Hepatic stellate cell (primary cell): Measurements from ENCODE around the gene DCLK3.

Experiments used
- DNase-seq: peaks from one replicate; pipeline ENCODE4 v3.0.0; 2011; ENCODE audit warnings: low spot score

DCLK3 gene

DNA sequence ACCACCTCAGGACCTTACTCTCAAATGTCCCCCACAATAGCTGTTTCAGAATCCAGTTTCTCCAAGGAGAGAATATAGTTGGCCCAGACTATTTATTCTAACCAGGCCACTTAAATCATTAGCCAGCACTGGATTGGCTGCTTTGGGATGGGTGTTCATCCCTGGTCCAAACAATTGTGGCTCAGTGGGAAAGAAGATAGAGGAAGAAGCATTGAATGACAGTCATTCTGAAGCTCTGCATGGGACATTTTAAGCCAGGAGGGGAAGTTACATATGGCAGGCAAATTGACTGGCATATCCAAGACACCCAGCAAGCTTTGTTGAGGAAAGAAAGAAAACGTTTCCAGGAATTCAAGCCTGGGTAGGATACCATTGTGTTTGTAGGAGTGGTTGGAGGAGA lies 5.6 kb upstream of the DCLK3 start:
- no peak for DNase-seq

DNA sequence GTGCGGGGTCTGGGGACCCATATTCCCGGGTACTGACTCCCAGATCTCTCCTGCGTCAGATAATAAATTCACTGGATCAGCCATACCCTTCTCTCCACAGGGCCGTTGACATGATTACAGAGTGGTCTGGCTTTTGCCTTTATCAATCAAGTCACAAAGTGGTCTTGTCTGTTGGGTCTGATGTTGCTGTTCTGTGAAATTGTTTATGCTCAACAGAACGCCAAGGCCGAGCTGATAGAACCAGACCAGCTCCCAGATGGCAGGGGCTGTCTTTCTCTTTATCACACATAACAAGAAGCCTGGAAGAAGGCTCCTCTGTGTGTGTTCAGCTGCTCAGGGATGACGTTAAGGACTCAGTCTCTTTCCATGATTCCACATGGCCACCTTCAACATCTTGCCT lies 751 bp upstream of the DCLK3 start:
- no peak for DNase-seq

DNA sequence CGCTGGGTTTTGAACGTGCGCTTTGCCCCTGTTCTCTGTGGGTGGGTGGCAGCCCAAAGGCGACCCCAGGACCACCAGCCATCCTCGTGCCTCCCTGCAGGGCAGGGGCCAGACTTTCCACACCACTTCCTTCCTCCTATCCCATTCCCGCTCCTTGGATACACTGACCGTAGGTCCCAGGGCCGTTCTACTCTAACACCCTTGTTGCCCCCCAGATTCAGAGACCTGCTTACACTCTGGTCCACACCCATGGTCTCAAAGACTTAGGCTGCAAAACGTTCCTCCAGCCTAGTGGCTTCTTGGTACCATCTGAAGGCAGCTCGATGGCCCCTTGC lies 318 bp upstream of the DCLK3 start:
- DNase-seq = no peak

DNA sequence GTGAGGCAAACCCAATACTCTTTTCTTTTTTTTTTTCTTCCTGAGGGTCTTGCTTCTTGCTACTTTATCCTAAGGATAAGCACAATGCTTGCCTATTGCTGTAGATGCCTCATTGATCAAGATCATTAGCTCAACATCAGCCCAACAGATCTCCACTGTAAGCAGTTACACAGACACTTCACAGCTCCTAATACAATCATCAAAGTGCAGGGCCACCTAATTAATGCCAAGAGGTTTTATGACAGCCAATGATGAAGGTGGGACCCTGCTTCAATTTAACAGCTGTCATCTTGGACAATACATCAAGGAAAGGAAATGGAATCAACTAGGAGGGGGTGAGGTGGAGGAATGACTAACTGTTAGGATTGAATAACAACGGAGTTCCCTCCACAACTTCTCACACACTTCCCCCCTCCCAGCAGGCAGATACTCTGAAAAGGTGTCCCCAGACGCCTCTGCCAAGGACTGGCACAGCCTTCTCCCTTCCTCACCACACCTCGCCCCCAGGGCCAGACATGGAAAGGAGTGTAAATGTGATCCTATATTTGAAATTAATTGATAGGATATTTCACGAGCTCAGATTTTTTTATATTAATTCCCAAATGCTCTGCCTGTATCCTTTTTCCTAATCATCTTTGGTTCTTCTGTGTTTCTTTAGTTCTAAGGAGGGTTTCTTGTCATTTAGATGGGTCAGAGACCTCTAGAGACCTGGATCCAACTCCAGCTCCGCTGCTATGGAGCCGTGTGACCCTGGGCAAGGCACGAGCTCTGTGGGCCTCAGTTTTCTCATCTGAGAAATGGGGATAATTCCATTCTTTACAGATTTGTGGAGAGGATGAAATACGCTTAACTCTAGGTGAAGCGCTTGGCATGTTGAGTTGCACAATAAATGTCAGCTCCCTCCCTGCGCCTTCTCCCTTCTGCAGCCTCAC lies 1.2 kb downstream of the DCLK3 start:
- DNase-seq = no peak

DNA sequence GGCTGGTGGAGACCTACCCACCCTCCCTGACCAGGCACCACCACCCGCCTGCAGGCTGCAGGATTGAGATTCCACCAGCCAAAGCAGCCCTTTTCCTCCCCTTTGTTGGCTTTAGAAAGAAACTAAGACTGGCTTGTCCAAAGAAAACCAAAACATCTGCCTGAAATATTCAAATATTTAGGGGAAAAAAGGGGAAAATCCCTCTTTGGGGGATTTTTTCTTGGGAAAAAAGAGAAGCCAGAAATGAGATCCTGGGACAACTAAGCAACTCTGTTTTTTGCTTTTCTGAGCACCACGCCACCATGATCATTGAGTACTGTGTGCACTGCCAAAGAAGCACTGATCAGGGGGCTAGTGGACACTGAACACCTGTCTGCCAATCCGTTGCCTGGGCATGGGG lies 2.6 kb downstream of the DCLK3 start:
- no peak for DNase-seq

DNA sequence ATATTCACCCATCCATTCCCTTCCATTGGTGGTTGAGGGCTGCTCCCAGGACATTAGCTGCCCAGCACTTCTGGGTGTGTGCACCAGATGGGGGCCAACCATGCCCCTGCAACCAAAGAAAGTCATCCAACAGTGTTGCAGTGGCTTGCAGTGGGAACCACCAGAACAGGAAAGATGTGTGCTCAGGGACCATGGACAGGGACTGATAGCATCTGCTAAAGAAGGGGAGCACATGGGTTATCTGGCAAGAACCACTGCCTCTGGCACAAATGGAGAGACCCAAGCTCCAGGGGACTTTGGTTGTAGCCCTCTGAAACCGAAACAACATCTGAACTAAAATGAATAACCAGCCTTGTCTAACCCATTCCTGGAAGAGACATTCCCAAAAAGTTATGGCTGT lies 8.1 kb downstream of the DCLK3 start:
- no peak for DNase-seq

DNA sequence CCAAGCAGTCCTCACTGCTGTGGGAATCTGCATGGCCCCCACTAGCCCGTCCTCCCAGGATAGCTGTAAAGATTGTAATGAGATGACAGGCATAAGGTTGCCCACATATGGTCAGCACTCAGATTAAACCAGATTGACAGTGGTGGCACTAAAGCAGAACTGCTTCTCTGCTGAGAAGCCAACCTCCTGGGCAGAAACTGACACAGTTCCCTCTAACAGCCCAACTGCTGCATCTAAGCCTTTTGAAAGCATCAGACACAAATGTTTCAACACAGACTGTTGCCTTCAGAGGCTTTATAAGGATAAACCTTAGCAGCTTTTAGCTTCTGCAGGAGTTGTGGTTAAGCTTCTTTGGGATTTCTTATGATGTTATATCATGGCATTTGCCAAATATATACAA lies 13.0 kb downstream of the DCLK3 start:
- no peak for DNase-seq

DNA sequence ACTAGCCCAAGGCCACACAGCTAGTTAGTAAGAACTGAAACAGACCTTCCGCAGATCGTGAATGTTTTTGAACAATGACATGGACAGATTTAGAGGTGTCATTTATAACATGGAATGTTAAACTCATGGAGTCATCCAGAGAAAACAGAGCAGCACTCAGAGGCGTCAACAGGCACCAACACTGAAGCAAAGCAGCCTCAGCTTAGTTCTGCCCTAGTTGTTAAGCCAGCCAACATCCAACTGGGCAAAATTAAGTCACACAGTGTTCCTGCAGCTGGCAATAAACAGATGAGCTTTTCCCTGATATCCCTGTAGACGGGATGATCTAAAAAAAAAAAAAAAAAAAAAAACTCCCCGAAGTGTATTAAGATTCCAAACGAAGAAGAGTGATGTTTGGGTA lies 13.6 kb downstream of the DCLK3 start:
- no peak for DNase-seq

DNA sequence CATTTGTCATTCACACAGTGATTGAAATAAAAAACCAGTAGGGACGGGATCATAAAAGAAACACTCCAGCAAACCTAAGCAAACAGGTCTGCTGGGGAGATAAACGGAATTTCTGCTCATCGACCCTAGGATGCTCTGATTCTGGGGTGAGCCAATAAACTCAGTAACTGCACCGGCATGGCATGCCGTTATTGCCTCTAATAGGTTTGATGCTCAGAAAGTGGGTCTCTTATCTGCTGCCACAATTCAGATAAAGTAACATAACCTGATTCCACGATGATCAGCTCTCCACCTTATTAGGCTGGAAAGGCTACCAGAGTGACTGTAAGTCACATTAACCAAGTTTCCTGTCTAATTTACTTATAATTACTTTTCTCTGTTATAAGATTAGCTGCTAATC lies 19.6 kb downstream of the DCLK3 start:
- no peak for DNase-seq

DNA sequence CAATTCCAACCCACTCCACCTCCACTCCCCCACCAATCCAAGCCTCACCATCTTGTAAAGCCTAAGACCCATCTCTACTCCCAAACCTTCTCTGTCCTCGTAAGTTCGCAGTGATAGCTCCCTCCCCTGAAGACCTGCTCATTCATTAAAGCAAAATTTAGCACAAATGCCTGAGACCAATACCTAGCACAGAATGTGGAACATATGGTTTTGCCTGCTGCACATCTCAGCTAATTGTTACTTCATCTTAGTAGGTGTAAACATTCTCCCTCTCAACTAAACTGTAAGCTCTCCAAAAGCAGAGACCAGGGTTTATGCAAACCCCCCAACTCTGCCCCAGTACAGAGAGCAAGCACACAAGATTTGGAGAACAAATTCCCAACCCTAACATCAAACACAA lies 20.5 kb downstream of the DCLK3 start:
- no peak for DNase-seq

DNA sequence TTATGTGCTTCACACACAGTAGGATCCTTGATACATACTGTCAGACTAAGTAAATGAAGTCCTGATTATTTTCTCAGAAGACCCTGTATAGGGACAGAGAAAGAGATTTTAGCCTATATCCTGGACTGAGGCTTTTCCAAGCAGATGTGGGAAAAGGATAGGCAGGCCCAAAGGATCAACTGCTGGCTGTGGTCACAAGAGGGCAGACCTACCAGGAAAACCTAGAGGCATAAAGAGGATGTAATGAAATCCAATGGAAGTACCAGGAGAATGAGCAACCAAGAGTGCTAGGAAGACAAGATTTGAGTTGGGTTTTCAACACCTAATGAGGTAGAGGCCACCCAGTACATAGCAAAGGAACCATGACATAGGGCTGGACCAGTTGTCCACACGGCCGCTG lies 23.1 kb downstream of the DCLK3 start:
- DNase-seq = no peak

DNA sequence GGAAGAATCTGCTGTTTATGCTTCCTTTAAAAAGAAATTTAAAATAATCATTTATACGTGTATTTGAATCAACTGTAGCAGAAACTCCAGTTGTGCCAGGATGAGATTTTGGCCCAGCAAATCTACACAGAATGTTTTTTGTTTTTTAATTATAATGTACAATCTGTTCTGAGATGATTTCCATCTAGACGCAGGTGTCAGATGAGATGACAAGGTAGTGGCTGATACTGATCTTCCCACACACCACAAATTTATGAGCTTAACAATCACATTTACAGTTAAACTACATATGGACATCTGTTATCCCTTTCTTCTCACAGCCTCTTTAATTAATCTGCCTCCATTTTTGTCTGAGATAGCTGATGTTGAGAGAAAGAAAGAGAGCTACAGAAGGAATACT lies 23.6 kb downstream of the DCLK3 start:
- DNase-seq = no peak

DNA sequence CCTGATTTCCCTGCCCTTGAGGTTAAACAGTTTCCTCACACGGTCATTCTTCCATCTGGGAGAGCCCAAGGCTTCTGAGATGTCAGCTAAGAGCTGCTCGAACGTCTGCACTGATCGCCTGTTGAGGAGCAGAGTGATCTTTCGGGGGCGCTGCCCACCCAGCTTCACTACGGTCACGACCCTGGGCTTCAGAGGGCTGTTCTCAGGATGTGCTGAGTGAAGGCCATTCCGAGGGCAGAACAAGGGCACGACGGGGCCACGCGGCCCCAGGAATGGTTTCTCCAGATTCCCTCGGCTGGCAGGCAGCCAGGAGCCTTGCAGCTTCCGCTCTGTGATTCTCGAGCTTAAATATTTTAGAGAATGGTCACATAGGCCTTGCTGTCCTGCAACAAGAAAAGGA lies 25.7 kb downstream of the DCLK3 start:
- peak; percentile 14 for DNase-seq

DNA sequence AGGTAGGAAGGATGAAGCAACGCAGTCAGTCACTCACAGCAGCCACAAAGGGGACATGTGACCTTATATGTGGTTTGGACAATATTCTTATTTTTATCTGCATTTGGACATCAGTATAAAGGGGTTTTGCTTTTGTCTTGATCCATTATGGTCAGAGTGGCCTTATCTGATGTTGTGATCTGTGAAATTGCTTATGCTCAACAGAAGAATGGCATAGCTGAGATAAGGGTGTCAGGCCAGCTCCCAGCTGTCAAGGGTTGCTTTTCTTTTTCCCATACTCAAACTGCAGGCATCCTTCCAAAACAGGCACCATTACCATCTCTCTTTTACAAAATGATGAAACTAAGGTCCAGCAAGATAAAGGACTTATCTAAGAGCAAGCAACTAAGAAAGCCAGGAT lies 28.1 kb downstream of the DCLK3 start:
- DNase-seq = no peak

DNA sequence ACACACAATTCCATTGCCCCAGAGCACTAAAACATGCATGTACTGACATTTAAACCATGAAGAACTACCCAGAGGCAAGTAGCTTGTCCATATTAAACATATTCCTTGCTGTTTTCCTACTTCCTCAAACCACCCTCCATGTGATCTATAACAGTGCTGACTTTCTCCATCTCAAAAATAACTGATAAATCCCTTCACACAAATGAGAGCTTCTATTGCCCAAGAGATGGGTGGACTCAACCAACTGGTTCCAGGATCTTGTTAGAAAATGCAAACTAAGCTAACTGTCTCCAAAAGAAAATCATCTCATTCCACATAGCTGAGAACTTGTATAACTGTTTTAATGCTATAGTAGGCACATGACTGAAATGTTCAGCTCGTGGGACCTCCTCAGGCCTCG lies 29.6 kb downstream of the DCLK3 start:
- DNase-seq = no peak

DNA sequence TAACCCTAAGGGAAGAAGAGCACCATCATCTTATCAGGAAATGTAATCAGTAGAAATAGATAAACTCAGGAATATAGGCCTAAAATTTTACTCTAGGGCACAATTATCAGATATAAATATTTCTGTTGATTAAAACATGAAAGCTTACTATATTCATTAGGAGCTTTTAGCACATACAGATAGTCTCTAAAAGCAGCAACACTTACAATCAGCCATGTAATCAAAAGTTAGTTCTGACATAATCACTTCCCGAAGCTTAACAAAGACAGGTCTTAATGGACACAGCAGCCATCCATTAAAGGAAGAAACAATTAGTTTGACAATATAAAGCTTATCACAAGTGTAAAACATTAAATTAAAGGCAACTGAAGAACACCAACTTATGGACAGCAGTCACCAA lies 30.6 kb downstream of the DCLK3 start:
- no peak for DNase-seq

DNA sequence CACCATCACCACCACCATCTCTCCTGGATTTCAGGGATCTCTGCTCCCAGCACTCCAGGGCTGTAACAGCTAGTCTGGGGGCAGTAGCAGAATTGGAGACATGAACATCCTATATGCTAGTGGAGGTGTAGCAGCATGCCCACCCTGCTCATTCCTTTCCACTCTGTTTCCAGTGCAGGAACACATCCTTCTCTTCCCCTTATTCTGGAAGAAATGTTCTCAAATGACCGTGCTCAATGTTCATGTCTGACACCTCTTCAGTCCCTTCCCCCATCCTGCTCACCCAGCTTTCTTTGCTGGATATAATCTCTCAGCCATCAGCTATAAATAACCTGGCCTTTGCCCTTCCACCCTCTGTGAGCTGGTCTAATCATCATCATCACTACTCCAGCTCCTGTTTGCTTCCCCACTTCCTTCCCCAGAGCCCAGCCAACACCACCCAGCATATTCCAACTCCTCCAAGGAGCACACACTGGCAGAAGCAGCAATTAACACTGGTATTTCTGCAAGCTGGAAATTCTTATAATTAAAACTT lies 31.1 kb downstream of the DCLK3 start:
- DNase-seq = no peak

DNA sequence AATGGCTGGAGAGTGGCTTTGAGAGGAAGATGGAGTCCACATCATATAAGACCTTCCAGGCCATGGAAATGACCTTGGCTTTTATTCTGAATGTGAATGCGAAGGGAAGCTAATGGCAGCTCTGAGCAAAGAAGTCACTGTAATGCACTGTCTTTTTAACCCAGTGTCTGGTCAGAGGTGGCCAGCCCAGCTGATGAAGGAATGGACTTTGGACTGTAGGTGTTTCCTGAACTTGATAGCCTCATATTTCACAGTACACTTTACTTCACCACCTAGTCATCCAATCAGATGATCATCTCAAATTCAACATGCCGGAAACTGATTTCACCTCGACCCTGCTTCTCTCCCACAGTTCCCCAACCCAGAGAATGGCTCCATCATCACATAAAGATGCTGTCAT lies 33.4 kb downstream of the DCLK3 start:
- no peak for DNase-seq

DNA sequence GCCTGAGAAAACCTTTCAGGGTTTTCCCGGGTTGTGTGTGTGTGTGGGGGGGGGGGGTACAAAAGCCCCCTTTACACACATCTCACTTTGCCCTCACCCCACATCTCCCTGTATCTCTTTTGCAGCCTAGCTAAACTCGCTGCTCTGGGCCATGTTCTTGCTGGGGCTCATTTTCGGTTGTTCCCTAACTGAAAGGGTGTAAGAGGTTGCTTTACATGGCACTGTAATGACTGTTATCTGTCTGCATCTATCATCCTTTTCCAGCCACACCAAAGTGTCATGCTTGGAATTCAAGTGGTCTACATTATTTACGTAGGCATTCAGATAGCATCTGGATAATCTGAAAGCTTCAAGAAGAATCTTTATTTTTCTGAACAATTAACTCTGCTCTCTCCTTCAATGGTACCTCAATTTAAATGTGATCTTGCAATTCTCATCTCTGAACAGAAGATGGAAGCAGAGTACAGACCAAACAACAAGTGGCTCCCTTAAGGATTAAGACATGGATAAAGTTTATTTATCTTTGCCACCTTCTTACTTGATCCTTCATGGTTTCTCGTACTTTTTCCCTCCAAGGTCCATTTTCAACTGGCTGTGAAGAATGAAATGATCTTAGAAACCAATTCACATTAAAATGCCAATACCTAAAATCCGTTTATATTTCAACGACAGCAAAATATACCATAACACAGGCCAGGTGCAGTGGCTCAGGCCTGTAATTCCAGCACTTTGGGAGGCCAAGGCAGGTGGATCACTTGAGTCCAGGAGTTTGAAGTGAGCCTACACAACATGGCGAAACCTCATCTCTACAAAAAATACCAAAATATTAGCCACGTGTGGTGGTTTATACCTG lies 34.9 kb downstream of the DCLK3 start:
- DNase-seq = peak; percentile 29

DNA sequence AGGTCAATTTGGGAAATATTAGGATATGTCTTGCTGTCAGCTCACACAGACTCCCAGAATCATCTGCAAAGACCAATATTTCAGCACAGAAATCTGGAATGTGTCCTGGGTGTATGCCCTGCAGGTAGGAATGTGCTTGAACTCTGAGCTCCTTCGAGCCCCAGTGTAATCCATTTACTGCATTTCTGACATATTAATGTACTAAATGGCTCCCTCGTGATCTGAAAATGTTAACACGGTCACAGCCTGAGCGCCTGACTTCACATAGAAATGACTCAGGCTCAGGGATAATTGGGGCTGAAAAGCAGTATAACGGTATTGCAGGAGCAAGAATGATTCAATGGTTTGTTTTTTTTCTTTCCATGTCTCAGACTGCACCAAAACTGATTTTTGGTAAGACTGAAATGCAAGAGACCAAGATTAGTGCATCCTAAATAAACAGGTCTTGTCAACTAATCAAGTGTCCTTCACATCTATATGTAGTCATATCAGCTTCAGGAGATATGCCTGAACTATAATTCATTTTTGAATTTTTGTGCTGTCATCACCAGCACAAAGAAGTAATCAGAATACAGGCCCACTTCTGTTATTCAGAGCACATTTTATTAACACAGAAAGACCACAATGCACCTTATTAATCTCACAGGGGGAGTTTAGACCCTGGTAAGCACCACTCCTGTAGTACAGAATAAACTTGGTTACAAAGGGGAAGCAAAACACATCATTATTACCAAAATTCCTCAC lies 49.8 kb downstream of the DCLK3 start:
- DNase-seq = no peak

DNA sequence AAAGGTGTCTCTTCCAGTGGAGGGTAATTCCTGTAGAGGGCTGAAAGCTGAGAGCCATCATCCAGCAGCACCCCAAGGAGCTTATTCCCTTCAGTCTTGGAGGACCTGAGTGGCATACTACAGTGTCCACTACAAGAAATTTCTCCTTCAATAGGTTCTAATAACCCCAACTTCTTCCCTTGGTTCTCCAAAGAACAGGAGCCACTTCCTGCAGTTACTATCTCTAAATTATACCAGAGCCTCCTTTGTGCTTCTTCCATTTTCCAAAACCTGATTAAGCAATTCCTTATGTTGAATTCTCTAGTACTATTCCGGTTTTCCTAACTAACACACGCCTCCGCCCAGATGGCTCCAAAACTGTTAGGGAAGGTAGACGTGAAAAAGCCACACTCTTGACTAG lies 50.4 kb downstream of the DCLK3 start:
- DNase-seq = no peak

DNA sequence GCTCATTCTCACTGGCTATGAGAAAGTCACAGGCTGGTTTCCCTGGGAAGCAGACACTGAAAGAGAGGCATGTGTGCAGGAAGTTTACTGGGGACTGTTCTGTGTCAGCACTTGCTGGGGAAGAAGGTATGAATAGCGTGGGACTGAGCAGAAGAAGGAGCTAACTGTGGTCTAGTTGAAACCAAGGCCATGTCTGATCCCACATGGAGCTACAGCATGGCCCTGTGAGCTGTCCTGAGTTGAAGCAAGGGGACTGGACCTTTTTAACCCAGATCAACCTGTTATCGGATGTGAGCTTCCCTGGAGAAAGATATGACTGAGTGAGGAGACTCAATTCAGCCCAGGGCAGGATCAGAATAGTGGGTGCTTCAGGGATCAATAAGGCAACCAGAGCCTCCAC lies 53.7 kb downstream of the DCLK3 start:
- DNase-seq = no peak
